HepG2 (cell line): ENCODE data around the gene NFE2.

Source experiments
- EP300 ChIP-seq, 3 experiments: sonication (generic) in 1 of 3; formaldehyde crosslinking in 1 of 3; IDR thresholded peaks; 2 replicates each; pipeline versions ENCODE4 v1.5.1 to v1.6.1; 2011 to 2020; ENCODE audit warnings: low read depth in 2 of 3, low read length in 2 of 3, borderline replicate concordance in 1 of 3, improper control_type of control experiment in 1 of 3, mild to moderate bottlenecking in 1 of 3, missing genetic modification reagents in 1 of 3, moderate library complexity in 1 of 3
- MTA3 ChIP-seq: sonication (generic); formaldehyde crosslinking; IDR thresholded peaks from 2 replicates; pipeline ENCODE4 v1.4.0; 2020; ENCODE audit warnings: missing genetic modification reagents
- SIX1 ChIP-seq: sonication (generic); formaldehyde crosslinking; IDR thresholded peaks from 2 replicates; pipeline ENCODE4 v1.4.0; 2020; ENCODE audit warnings: missing genetic modification reagents, borderline replicate concordance
- TAF1 ChIP-seq: sonication (generic); formaldehyde crosslinking; IDR thresholded peaks from 2 replicates; pipeline ENCODE4 v1.4.0; 2020; ENCODE audit warnings: missing genetic modification reagents
- TAF15 ChIP-seq: fragments of 200-400 bp; formaldehyde crosslinking; IDR thresholded peaks from one replicate; pipeline ENCODE4 v1.6.1; 2018; ENCODE audit warnings: mild to moderate bottlenecking, low read depth, low read length; ENCODE audit not compliant: poor library complexity, severe bottlenecking
- TF ChIP-seq, protein P1 (sequence below): sonication (generic); formaldehyde crosslinking; IDR thresholded peaks from 2 replicates; pipeline ENCODE4 v1.5.0; 2020; ENCODE audit warnings: mild to moderate bottlenecking, missing genetic modification reagents, moderate library complexity
- TF ChIP-seq, protein P2 (sequence below): sonication (generic); formaldehyde crosslinking; IDR thresholded peaks from 2 replicates; pipeline ENCODE4 v1.8.0; 2022; ENCODE audit warnings: mild to moderate bottlenecking, missing genetic modification reagents
- TF ChIP-seq, protein P3 (sequence below): sonication (generic); formaldehyde crosslinking; IDR thresholded peaks from 2 replicates; pipeline ENCODE4 v1.4.0; 2020; ENCODE audit warnings: missing genetic modification reagents

DNA sequence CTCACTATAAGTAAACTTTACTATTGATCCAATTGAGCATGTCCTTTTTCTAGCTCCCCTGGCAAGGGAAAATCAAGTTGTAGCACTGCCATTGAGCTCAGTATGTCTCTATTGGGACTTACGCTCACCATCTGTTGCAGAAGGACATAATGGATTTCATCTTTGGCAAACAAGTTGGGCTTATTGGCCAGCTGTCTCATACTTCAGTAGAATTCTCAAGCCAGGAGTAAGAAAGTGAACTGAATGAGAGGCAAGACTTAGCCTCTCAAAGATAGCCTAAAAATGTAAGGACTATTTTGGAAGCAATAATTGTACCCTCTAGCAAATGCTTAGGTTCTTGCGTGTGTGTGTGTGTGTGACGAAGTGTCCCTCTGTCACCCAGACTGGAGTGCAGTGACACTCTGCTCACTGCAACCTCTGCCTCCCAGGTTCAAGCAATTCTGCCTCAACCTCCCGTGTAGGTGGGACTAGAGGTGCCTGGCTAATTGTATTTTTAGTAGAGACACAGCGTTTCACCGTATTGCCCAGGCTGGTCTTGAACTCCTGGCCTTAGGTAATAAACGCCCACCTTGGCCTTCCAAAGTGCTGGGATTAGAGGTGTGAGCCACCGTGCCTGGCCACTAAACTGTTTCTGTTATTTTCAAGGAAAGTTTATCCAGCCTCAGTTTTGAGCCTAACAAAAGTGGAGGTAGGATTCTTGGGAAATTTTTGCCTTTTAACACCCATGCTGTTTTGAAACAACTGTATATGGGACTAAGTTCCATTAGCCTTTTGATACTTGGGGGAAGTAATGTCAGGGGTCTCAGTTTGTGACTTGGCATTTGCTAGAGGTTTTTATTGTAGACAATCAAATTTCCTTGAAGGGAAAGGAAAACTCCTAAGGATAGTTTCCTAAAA is 13.3 kb downstream of the NFE2 start:
- TF ChIP-seq TAF15 (no peak), EP300 (IDR thresholded peaks at IDR 0.05; ENCODE audit: low read depth in 2 of 2, low read length in 2 of 2) (no peak), EP300 (CRISPR knock-in tag; IDR thresholded peaks at IDR 0.05; ENCODE audit: borderline replicate concordance) (no peak), MTA3 (CRISPR knock-in tag) (no peak), TAF1 (CRISPR knock-in tag) (no peak), SIX1 (CRISPR knock-in tag) (no peak)
- TF ChIP-seq, protein P1, sequence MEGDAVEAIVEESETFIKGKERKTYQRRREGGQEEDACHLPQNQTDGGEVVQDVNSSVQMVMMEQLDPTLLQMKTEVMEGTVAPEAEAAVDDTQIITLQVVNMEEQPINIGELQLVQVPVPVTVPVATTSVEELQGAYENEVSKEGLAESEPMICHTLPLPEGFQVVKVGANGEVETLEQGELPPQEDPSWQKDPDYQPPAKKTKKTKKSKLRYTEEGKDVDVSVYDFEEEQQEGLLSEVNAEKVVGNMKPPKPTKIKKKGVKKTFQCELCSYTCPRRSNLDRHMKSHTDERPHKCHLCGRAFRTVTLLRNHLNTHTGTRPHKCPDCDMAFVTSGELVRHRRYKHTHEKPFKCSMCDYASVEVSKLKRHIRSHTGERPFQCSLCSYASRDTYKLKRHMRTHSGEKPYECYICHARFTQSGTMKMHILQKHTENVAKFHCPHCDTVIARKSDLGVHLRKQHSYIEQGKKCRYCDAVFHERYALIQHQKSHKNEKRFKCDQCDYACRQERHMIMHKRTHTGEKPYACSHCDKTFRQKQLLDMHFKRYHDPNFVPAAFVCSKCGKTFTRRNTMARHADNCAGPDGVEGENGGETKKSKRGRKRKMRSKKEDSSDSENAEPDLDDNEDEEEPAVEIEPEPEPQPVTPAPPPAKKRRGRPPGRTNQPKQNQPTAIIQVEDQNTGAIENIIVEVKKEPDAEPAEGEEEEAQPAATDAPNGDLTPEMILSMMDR (CRISPR knock-in tag): no peak
- TF ChIP-seq, protein P2, sequence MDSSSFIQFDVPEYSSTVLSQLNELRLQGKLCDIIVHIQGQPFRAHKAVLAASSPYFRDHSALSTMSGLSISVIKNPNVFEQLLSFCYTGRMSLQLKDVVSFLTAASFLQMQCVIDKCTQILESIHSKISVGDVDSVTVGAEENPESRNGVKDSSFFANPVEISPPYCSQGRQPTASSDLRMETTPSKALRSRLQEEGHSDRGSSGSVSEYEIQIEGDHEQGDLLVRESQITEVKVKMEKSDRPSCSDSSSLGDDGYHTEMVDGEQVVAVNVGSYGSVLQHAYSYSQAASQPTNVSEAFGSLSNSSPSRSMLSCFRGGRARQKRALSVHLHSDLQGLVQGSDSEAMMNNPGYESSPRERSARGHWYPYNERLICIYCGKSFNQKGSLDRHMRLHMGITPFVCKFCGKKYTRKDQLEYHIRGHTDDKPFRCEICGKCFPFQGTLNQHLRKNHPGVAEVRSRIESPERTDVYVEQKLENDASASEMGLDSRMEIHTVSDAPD: no peak
- TF ChIP-seq, protein P3, sequence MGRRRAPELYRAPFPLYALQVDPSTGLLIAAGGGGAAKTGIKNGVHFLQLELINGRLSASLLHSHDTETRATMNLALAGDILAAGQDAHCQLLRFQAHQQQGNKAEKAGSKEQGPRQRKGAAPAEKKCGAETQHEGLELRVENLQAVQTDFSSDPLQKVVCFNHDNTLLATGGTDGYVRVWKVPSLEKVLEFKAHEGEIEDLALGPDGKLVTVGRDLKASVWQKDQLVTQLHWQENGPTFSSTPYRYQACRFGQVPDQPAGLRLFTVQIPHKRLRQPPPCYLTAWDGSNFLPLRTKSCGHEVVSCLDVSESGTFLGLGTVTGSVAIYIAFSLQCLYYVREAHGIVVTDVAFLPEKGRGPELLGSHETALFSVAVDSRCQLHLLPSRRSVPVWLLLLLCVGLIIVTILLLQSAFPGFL: no peak
